ENCODE results near the gene BCAP29. TPM values are rescaled to one million over a fixed set of nuclear protein-coding genes. Genes with fewer than 3 reads are reported as not detected.
A peak's percentile ranks its signal among the peaks of the same experiment; 100 is the strongest.
"Not testable (repeated sequence)": the region's sequence is repeated elsewhere in the genome, so short reads cannot be mapped to it uniquely, and the experiment has no call there.

The BCAP29 gene
- total RNA-seq, 1 experiment from 2014 or later: 115 TPM

- peak; percentile 25 for DNase-seq (ENCODE audit: low read depth)
Measured at GRCh38 chr7:107622429-107622828, 42.4 kb downstream of the BCAP29 start.

DNA sequence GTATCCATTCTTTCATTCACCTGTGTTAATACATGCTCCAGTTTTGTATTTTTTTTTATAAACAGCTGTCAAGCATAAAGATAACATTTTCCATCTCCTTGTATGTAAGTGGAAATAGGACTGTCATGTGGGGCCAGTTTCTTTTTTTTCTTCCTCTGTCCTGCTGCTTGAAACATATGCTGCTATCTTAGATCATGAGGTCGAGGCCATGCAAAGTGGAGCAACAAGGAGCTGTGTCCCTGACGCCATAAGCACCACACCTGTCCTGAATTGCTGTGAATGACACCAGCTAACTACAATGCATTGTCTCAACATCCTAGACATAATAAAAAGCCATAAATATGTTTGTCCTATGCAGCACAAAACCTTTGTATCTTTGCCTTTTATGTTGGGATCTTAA, 42.8 kb downstream of the BCAP29 start:
- no peak for DNase-seq (ENCODE audit: low read depth)

DNA sequence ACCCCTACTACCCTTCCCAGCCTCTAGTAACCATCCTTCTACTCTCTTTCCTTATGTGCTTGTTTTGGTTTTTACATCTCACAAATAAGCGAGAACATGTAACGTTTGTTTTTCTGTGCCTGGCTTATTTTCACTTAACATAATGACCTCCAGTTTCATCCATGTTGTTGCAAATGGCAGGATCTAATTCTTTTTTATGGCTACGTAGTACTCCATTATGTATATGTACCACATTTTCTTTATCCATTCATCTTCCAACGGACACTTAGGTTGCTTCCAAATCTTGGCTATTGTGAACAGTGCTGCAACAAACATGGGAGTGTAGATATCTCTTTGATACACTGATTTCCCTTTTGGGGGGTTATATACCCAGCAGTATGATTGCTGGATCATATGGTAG, 47.0 kb downstream of the BCAP29 start:
- DNase-seq (ENCODE audit: low read depth): no peak

- DNase-seq (ENCODE audit: low read depth): no peak
Measured at GRCh38 chr7:107628461-107629064, 48.5 kb downstream of the BCAP29 start.

DNA sequence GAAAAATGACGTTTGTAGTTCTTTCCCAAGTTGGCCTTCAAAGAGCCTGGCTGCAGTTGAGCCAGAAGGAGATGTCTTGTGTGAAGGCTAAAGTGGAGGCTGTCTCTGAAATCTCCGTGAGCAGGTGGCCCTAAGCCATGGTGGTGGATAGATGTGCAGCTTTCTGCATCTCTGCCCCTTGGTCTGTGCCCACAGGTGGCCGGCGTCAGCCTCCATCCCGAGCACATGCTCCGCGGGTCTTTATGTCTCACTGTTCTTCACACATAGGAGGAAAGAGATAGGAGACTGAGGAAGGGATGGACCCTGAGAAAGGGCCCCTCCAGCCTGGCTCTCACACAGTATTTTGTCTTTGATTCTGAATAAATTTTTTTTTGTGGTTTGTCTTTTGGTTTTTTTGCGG, 50.3 kb downstream of the BCAP29 start:
- DNase-seq (ENCODE audit: low read depth): no peak

GRCh38 chr7:107631588-107632491, 51.8 kb downstream of the BCAP29 start:
- peak; percentile 35 for DNase-seq (ENCODE audit: low read depth)

- peak; percentile 19 for DNase-seq (ENCODE audit: low read depth)
Measured at GRCh38 chr7:107632492-107632865, 52.4 kb downstream of the BCAP29 start.

GRCh38 chr7:107638594-107638993, 58.5 kb downstream of the BCAP29 start:
- DNase-seq (ENCODE audit: low read depth): no peak

GRCh38 chr7:107639070-107639469, 59.0 kb downstream of the BCAP29 start:
- DNase-seq (ENCODE audit: low read depth): not testable (repeated sequence)

- no peak for DNase-seq (ENCODE audit: low read depth)
Measured at GRCh38 chr7:107641676-107642075, 61.6 kb downstream of the BCAP29 start.

DNA sequence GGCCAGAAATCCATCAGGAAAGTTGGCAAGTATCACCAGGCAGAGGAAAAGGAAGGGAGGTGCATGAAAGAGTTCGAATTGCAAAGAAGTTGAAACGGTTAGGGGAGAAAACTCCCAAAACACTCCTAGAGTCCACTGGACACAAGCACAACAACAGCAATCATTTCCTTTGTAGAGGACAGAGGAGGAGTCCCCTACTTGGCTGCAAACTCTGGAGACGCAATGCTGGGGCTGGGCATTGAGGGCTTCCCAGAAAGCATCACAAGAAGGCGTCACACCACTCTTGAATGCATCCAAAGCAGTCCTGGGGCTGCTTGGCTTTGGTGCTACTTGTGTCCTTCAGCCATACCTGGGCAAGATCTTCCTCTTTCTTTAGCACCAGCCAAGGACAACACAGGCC, 62.5 kb downstream of the BCAP29 start:
- no peak for DNase-seq (ENCODE audit: low read depth)

DNA sequence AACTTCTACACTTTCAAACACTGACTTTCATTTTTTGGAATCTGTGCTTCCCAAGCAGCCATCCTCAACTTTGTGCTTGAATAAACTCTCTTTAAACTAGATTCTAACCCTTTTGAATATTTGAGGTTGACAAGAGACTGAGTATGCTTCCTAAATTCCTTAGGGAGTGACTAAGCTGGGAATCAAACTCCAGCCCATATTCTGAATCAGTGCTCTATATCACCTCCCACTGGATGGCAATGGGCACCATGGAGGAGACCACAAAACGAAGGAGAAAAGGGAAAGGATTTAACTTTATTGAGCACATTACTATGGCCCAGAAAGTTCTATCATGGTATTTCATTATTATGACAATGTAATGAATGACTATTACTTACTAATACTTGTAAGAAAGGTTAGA, 63.4 kb downstream of the BCAP29 start:
- peak; percentile 68 for DNase-seq (ENCODE audit: low read depth)

DNA sequence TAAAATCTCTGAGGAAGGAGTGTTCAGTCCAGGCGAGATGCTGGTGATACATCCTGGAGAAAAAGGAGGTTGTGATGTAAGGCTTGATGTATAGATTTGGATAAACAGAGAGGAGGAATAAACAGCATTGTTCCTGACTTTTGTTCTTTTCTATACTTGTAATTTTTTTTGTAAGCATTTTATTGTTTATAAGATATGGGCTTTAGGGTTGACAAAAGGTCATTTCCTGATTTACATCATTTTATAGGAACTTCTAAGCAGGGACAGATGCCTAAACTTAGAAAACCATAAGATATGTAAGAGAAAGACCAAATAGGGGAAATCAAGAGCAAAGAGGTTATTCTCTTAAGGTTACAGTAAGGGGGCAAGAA, 63.9 kb downstream of the BCAP29 start:
- DNase-seq (ENCODE audit: low read depth): no peak

GRCh38 chr7:107644309-107644974, 64.4 kb downstream of the BCAP29 start:
- no peak for DNase-seq (ENCODE audit: low read depth)

GRCh38 chr7:107652642-107653041, 72.6 kb downstream of the BCAP29 start:
- DNase-seq (ENCODE audit: low read depth): no peak

GRCh38 chr7:107658467-107658866, 78.4 kb downstream of the BCAP29 start:
- no peak for DNase-seq (ENCODE audit: low read depth)

- peak; percentile 26 for DNase-seq (ENCODE audit: low read depth)
Measured at GRCh38 chr7:107659666-107660065, 79.6 kb downstream of the BCAP29 start.

- DNase-seq (ENCODE audit: low read depth): no peak
Measured at GRCh38 chr7:107660381-107661080, 80.5 kb downstream of the BCAP29 start, which contains the start of gene SLC26A4. SLC26A4 (plus strand) TSS chr7:107660828; CDS start chr7:107661642, 814 bp downstream.

- peak; percentile 35 for DNase-seq (ENCODE audit: low read depth)
Measured at GRCh38 chr7:107661081-107661864, 81.2 kb downstream of the BCAP29 start.

DNA sequence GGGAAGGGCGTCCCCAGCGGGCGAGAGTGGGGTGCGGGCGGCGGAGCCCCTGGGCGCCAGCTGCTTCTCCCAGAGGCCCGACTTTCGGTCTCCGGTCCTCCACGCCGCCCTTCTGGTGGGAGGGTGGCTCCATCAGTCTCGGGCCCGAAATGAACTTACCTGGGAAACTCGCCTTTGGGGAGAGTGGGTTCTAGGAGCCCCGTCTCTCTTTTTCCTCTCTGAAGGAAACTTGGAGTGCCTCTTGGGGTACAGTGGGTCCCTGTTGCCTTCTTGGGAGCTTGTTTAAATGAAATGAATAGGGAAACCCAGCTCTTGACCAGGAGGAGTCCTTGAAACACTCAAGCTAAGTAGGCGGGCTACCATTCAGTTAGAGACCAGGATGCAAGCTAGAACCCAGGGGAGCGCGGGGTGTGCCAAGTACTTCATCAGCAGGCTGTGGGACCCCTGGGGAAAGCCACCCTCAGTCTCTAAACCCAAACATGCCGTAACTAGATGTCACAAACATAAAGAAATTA, 81.9 kb downstream of the BCAP29 start:
- DNase-seq (ENCODE audit: low read depth): no peak

DNA sequence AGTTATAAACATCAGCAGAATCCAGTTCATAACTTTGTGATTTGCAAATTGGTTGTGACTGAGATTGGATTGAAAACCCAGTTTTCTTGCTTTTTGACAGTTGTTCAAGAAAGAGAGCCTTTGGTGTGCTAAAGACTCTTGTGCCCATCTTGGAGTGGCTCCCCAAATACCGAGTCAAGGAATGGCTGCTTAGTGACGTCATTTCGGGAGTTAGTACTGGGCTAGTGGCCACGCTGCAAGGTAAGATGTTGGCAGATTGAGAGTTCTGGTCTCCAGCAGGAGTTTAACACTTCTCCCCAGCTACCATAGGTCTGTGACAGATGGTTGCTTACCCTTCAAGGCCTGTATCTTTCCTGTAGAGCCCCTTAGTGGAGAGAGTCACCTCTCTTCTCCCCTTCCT, 83.2 kb downstream of the BCAP29 start:
- DNase-seq (ENCODE audit: low read depth): no peak

Data from RPMI7951 (cell line).